HG02798 (cell line): ENCODE results near the gene EDNRB.
"Not testable (repeated sequence)": the region's sequence is repeated elsewhere in the genome, so short reads cannot be mapped to it uniquely, and the experiment has no call there.

Experiments used
- ATAC-seq: cut with Tn5 transposase; IDR thresholded peaks from one replicate; pipeline ENCODE4 v1.9.1; 2021; ENCODE audit warnings: mild to moderate bottlenecking; ENCODE audit not compliant: unreplicated experiment, poor library complexity

EDNRB gene

GRCh38 chr13:77848050-77848449 is 70.6 kb downstream of the EDNRB start:
- ATAC-seq = not testable (repeated sequence)

- ATAC-seq = peak; percentile 82
Measured at GRCh38 chr13:77846173-77846572, 72.5 kb downstream of the EDNRB start.
